Measurements from ENCODE around the gene LBX2. TPM values are rescaled to one million over a fixed set of nuclear protein-coding genes. Genes with fewer than 3 reads are reported as not detected.

Gene LBX2, protein sequence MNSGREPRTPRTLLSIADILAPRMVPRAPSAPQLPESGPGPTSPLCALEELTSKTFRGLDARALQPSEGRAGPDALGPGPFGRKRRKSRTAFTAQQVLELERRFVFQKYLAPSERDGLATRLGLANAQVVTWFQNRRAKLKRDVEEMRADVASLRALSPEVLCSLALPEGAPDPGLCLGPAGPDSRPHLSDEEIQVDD
- 1 to 10 TPM; 2.0 to 4.1 TPM for total RNA-seq

GRCh38 chr2:74499267-74499939 lies at the start of gene LBX2:
LBX2 (minus strand) TSS chr2:74499603; CDS start chr2:74499537, 66 bp downstream.

DNA sequence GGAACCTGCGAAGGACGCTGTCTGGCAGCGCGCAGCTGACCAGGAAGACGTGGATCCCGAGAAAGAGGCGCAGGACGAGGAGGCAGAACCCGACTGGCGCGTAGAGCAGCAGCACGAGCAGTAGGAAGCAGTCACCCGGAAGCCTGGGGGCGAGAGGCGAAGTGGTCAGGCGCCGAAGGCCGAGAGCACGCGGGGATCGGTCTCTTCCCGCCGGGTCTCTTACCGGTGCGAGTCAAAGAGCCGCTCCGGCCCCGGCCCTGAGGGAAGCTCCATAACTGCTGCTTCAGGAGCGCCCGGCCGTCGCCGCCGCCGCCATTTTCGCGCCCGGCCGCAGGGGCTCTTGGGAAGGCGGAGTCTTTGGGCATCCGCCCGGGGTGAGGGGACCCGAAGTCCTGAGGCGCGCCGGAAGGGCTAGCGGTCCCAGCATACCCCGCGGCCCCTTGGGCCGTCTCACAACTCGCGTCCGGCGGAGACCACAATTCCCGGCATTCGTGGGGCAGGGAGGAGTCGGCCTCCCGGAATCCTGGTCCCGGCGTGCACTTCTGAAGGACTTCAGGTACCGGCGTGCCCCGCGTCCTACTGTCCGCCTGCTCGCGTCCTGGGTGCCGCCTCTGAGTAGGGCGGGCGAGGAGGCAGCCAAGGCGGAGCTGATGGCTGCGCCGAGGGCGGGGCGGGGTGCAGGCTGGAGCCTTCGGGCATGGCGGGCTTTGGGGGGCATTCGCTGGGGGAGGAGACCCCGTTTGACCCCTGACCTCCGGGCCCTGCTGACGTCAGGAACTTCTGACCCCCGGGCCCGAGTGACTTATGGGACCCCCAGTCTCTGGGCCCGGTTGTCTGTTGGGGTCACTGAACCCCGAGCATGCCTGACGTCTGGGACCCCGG lies 30.2 kb upstream of the LBX2 start, which contains the start of the genes AUP1 and HTRA2:
Gene AUP1 (minus strand): TSS at position 350 of the 882 bp plus-strand sequence. CDS start 77 bp downstream, at position 273.
Gene HTRA2 (plus strand): TSS at position 577 of the 882 bp plus-strand sequence. CDS start 74 bp downstream, at position 651.

DNA sequence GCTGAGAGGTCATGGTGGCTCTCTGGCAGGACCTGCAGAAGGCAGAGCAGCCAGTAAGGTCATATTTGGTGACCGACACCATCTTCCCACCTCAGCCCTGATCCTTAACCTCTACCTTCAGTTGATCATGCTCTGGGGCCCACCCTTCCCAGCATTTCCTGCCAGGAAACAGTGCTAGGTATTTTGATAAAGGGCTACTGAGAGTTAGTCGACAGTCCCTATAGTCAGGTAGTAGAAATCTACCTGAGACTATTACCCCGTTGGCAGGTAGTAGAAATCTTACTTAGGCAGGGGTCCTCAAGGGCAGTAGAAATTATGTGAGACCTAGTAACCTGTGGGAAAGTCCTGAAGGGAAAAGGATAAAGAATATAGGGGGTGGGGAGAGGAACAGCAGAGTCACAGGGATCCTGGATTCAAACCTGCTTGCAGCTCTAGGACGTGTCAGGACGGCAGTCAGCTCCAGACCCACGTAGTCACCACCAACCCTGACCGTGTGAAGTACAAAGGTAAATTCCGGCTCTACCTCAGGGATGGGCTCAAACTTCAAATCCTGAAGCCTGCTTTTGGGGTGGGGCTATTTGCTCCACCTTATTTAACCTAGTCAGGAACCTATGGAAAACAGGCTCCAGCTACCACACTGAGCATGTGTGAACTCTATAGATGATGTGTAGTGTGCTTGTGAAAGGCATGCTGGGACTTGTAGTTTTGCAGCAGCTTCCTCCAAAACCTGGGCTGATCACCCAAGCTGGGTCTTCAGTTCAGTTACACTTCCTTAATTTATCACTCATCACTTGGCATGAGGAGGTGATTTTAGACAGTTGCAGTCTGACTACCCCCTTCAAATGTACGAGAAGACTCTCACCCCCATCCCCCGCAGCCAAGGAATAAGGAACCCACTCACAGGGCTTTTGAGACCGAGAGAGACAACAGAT lies 26.6 kb upstream of the LBX2 start, which contains the start of gene DQX1:
Gene DQX1 (minus strand): TSS at position 515 of the 932 bp plus-strand sequence. CDS start 502 bp downstream, at position 13.

GRCh38 chr2:74514368-74515270 lies 15.2 kb upstream of the LBX2 start, which contains the start of gene TLX2:
TLX2 (plus strand) TSS chr2:74514450; CDS start chr2:74514807, 357 bp downstream.

DNA sequence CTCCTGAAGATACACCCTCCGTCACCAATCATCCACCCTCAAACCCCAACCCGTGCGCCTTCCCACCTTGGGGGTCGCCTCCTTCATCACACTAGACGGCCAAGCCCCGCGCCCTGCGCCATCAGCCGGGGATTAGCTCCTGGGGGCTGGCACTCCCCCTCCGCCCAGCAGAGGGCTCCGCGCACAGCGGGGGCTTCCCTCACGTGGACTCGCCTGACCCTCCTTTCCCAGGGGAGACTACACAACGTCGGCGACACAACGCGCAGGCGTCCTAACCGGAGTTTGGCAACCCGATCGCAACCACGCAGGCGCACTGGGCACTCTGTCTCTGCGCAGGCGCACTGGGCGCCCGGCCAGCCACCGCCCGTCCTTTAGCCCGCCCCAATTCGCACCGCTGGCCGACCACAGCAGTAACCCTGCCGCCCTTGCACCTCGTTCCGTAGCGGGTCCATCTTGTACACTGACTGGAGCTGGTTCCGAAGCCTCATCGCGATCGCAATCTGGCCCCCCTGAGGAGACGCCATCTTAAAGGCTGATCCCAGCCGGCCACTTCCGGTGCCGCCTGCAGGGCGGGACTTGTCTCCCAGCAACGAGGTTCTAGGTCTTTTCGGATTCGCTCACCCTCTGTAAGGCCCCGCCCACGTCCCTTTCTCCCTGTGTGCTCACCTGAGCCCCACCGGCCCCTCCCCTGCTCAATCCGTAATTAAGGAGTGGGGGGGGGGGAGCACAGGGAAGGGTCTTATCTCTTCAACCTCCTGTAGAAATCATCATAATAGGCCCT lies 7.9 kb upstream of the LBX2 start, which contains the start of gene PCGF1:
Gene PCGF1 (minus strand): TSS at position 551 of the 781 bp plus-strand sequence. CDS start 27 bp downstream, at position 524.

DNA sequence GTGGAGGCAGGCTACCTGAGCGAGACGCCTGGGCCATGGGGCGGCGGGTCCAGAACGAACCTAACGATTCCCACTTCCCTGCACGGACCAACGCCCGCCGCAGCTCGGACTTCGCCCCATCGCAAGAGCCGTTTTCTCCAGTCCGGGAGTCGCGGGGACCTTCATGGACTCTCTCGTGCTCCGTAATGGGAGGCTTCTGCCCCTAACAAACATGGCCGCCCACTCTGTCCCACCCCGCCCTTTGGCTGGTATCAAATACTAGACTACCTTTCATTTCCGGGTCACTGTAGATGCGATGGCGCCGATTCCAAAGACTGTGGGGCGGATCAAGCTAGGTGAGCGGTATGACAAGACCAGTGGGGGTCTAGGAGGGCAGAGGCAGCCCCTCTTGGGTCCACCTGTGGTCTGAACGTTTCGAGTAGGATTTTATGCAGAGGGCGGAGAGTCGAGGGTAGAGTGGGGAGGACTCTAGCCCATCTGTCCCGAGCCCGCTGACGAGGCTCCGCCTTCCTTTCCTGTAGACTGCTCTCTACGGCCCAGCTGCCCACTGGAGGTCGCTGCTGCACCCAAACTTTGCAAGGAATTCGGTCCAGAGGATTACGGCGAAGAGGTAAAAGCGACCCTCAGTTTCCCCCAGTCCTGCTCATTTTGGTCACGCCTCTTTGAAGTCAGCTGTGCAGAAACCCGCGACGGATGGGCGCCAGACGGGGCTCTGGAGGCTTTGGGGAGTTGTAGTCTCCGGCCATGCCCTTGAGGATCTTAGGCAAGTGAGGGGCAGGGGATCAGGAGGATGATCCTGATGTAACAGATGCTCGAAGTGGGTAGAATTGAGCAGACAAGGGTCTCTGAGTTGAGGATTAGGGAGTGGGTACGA lies 16.4 kb downstream of the LBX2 start, which contains the start of the genes CCDC142 and TTC31:
Gene CCDC142 (minus strand): TSS at position 198 of the 874 bp plus-strand sequence. CDS start 161 bp downstream, at position 37.
Gene TTC31 (plus strand): TSS at position 281 of the 874 bp plus-strand sequence. CDS start 15 bp downstream, at position 296.

DNA sequence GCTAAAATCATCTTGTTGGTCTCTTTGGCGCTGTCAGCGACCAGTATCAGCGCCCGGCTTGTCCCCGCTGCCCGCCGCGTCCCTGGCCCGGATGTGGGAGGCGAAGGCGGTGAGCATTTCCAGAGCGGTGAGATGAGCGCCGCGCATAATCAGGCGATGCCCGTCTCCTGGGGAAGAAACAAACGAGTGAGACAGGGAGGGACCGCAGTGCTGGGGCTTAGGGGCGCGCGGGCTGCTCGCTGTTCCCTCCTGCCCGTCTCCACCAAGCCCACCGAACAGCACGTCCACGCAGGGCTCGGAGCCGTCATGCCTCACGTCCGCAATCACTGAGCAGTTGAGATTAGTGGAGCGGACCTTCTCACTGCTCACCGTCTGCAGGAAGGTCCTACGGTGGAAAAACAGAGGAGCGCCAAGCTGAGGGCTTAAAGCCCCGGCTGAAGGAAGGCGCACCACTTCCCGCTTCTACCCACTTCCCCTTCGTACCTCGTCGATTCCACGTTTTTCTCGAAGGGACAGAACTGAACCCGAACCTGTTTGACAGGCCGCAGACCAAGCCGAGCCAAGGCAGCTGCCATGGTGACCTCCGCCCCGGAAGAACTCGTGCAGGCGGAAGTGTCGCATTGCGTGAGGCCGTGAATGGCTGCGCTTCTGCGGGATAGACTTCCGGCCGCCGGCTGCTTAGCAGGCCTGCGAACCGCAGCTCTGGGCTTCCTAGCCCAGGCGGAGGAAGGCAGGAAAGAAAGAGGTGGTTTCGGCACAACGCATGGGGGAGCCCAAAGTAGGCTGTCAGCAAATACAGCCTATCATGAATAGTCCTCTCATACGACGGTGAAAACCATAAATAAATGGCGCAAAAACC lies 27.1 kb downstream of the LBX2 start, which contains the start of gene MRPL53:
Gene MRPL53 (minus strand): TSS at position 595 of the 859 bp plus-strand sequence. CDS start 20 bp downstream, at position 575.

DNA sequence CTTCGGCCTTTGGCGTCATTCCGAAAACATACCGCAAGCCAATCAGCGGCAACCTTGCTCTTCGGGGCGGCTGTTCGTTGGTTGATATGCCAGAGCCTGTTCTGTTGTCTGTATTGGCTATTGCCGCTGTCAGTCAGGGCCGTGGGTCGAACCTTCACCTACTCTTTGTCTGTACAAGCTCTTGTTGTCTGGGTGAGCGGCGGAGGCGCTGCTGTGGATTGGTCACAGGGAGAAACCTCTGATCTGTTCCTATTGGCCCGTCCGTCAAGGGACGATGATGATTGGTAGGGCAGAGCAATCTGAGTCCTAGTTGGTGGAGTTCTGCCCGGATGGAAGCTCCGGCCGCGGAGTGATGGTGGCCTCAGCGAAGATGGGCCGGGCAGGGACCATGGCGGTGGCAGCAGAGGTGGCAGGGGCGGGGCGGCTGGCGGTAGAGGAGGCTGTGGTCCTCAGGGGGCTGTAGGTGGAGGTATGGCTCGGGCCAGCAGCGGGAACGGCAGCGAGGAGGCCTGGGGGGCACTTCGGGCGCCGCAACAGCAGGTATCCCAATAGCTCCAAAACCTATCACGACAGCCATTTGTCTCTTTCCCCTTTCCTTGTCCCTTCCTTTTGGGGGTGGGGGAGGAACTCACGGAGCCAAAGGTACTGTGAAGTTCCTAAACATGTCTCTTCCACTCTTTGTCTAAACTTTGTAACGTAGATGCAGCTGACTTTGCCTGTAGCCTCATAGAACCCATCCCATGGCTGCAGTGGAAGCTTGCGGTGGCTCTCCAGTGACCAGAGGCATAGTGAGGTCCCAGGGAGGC lies 41.1 kb downstream of the LBX2 start, which contains the start of gene WBP1:
Gene WBP1 (plus strand): TSS at position 307 of the 806 bp plus-strand sequence. CDS start 165 bp downstream, at position 472.

GRCh38 chr2:74454654-74455511 lies 44.5 kb downstream of the LBX2 start, which contains the start of gene INO80B:
INO80B (plus strand) TSS chr2:74455087; CDS start chr2:74455117, 30 bp downstream.

Other genes with a start within 250 kb of the LBX2 start
- gene SLC4A5, start 156.2 kb downstream of the LBX2 start, total RNA-seq: 1 to 10 TPM in 1 of 2 donors, under 1 TPM in 1; 1.00 to 1.4 TPM
- gene DCTN1, start 119.3 kb downstream of the LBX2 start, total RNA-seq: 10 to 100 TPM; 88.9 to 90.5 TPM
- 1 to 10 TPM in 1 of 2 donors, under 1 TPM in 1; 1.00 to 1.7 TPM for gene C2orf81, start 78.0 kb downstream of the LBX2 start, total RNA-seq
- gene WDR54, start 77.9 kb downstream of the LBX2 start, total RNA-seq: 10 to 100 TPM; 33.0 to 40.0 TPM
- gene RTKN, start 57.7 kb downstream of the LBX2 start, total RNA-seq: 10 to 100 TPM; 40.3 to 41.6 TPM
- gene INO80B, start 44.5 kb downstream of the LBX2 start, total RNA-seq: 1 to 10 TPM; 6.5 to 8.3 TPM
- gene WBP1, start 41.2 kb downstream of the LBX2 start, total RNA-seq: 10 to 100 TPM; 23.6 to 31.3 TPM
- 10 to 100 TPM; 39.9 to 42.6 TPM for gene MOGS, start 34.2 kb downstream of the LBX2 start, total RNA-seq
- gene MRPL53, start 26.9 kb downstream of the LBX2 start, total RNA-seq: 10 to 100 TPM; 22.0 to 22.7 TPM
- gene CCDC142, start 16.6 kb downstream of the LBX2 start, total RNA-seq: 10 to 100 TPM; 22.6 to 24.1 TPM
- 10 to 100 TPM; 14.1 to 16.7 TPM for gene TTC31, start 16.5 kb downstream of the LBX2 start, total RNA-seq
- gene PCGF1, start 8.1 kb upstream of the LBX2 start, total RNA-seq: 10 to 100 TPM; 16.9 to 23.6 TPM
- gene TLX2, start 14.8 kb upstream of the LBX2 start, total RNA-seq: not detected
- gene DQX1, start 26.6 kb upstream of the LBX2 start, total RNA-seq: under 1 TPM in 1 of 2 donors, not detected in 1; 0.33 TPM
- 100 to 1,000 TPM; 156 to 195 TPM for gene AUP1, start 30.1 kb upstream of the LBX2 start, total RNA-seq
- gene HTRA2, start 30.3 kb upstream of the LBX2 start, total RNA-seq: 10 to 100 TPM; 33.7 to 39.0 TPM
- gene LOXL3, start 54.3 kb upstream of the LBX2 start, total RNA-seq: 1 to 10 TPM; 5.2 to 6.3 TPM
- gene DOK1, start 55.1 kb upstream of the LBX2 start, total RNA-seq: 1 to 10 TPM; 2.8 to 3.3 TPM
- gene M1AP, start 148.7 kb upstream of the LBX2 start, total RNA-seq: not detected
- gene SEMA4F, start 154.6 kb upstream of the LBX2 start, total RNA-seq: 1 to 10 TPM; 4.0 to 5.9 TPM